ENCODE measurements around the gene SYT12.

GRCh38 chr11:67002297-67002913 is 20.5 kb upstream of the SYT12 start:
- TF ChIP-seq POLR2AphosphoS5 (IDR thresholded peaks at IDR 0.05): no peak
- TF ChIP-seq, protein P1, sequence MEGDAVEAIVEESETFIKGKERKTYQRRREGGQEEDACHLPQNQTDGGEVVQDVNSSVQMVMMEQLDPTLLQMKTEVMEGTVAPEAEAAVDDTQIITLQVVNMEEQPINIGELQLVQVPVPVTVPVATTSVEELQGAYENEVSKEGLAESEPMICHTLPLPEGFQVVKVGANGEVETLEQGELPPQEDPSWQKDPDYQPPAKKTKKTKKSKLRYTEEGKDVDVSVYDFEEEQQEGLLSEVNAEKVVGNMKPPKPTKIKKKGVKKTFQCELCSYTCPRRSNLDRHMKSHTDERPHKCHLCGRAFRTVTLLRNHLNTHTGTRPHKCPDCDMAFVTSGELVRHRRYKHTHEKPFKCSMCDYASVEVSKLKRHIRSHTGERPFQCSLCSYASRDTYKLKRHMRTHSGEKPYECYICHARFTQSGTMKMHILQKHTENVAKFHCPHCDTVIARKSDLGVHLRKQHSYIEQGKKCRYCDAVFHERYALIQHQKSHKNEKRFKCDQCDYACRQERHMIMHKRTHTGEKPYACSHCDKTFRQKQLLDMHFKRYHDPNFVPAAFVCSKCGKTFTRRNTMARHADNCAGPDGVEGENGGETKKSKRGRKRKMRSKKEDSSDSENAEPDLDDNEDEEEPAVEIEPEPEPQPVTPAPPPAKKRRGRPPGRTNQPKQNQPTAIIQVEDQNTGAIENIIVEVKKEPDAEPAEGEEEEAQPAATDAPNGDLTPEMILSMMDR (IDR thresholded peaks at IDR 0.05): no peak

Measured in gastroesophageal sphincter (tissue), 3 donors.